Prostate gland (tissue), 2 donors: ENCODE measurements around the gene RASAL2.

Experiments used
- POLR2A ChIP-seq: fragments of 450-650 bp; IDR thresholded peaks from one replicate; pipeline ENCODE4 v1.6.1; 2016; ENCODE audit warnings: antibody characterized with exemption, mild to moderate bottlenecking
- POLR2AphosphoS5 ChIP-seq: sonication (generic); formaldehyde crosslinking; IDR thresholded peaks from one replicate; pipeline ENCODE4 v1.6.1; 2017; ENCODE audit warnings: antibody characterized with exemption
- TF ChIP-seq, protein P1 (sequence below), 4 experiments: fragments of 200-600 bp in 2 of 4; fragments of 450-650 bp in 2 of 4; sonication (generic) in 2 of 4; IDR thresholded peaks; 1 replicate in 3 of 4; 2 replicates in 1 of 4; pipeline ENCODE4 v1.5.1; 2016 to 2019; ENCODE audit warnings: antibody characterized with exemption in 4 of 4, mild to moderate bottlenecking in 2 of 4, moderate library complexity in 2 of 4

- TF ChIP-seq POLR2A (no peak), POLR2AphosphoS5 (no peak)
- TF ChIP-seq, protein P1, sequence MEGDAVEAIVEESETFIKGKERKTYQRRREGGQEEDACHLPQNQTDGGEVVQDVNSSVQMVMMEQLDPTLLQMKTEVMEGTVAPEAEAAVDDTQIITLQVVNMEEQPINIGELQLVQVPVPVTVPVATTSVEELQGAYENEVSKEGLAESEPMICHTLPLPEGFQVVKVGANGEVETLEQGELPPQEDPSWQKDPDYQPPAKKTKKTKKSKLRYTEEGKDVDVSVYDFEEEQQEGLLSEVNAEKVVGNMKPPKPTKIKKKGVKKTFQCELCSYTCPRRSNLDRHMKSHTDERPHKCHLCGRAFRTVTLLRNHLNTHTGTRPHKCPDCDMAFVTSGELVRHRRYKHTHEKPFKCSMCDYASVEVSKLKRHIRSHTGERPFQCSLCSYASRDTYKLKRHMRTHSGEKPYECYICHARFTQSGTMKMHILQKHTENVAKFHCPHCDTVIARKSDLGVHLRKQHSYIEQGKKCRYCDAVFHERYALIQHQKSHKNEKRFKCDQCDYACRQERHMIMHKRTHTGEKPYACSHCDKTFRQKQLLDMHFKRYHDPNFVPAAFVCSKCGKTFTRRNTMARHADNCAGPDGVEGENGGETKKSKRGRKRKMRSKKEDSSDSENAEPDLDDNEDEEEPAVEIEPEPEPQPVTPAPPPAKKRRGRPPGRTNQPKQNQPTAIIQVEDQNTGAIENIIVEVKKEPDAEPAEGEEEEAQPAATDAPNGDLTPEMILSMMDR (IDR thresholded peaks at IDR 0.05) = no peak
These were observed 410.4 kb downstream of the RASAL2 start for GRCh38 chr1:178504286-178504685.
